UCSD-AML1 (cell line): Measurements from ENCODE around the gene FMNL2.

ENCODE experiments used
- DNase-seq: peaks from one replicate; lab custom pipeline; 2025; ENCODE audit not compliant: unreplicated experiment; lab: John Stamatoyannopoulos, UW

Gene FMNL2

DNA sequence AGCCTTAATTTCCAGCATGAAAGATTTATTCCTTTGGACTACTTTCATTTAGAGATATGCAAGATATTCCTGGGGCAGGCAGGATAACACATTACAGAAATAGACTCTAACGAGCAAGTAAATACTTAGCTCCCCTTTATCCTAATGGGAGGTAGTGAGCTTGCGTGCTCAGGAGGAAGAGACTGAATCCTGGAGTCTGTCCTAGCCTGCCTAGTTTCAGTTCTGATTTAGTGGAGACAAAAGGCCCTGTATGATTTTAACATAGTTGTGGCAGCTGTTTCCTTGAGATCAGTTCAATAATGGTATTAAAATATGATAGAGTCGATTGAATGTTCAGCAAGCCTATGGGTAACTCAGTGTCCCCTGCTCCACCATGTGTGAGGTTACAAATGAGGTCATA is 109.5 kb downstream of the FMNL2 start:
- DNase-seq, result no peak

DNA sequence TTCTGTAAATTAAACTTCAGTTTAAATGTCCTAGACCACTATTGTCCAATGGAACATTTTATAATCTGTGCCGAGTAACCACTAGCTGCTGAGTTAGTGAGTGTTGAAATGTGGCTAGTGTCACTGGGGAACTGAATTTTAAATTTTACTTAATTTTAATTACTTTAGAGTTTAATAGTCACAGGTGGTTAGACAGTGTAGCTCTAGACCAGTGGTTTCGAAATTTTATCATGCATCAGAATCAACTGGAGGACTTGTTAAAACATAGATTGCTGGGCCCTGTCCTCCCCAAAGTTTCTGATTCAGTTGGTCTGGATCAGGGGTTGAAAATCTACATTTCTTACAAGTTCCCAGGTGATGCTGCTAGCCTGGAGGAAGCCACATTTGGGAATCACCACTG is 110.4 kb downstream of the FMNL2 start:
- DNase-seq, result no peak

DNA sequence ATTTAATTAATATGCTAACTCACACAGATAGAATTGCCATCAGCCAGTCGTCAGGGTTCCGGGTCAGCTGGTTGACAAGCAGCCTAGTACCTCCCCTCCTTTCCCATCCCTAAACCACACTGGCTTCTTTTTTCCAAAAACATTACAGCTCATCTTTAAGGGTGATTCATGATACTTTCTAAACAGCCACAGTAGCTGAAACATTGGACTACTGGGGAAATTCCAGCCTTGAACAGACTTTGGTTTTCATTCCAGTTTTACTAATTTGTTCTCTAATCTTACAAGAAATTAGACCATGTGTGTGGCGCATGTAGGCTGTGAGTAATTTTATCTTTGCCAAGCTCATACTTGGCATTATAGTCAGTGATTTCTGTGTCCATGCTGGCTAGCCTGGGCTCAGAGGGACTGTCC is 110.8 kb downstream of the FMNL2 start:
- no peak for DNase-seq

DNA sequence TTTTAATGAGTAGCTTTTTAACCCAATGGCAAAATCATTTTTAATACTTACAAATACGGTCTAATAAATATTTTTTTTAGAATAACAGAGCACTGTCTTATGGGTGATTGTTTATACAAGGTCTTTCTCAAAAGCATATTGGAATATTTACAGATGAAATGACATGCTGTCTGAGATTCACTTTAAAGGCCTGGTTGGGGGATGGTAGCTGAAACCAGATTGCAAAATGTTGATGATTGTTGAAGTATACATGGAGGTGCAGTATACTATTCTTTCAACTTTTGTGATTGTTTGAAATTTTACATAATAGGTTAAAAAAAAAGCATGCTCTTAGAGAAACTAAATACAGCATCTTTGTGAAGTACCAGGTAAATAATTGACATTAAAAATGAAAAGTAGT is 111.2 kb downstream of the FMNL2 start:
- DNase-seq, result no peak

DNA sequence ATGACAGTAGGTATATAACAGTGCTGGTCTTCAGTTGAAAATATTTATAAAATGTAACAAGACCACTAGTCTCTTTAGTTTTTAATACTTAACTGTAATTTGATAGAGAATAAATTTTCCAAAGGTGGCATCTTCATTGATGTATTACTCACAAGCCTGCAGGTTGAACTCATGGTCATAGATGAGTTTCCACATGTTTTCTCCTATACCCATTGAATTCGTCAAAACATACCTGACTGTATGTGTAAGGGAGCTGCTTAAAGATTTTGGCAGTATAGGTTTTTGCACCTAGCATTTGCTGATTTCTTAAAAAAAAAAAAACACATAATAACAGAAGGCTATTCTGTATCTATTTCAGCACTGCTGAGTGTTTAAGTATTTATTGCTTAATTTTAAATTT is 112.9 kb downstream of the FMNL2 start:
- no peak for DNase-seq

DNA sequence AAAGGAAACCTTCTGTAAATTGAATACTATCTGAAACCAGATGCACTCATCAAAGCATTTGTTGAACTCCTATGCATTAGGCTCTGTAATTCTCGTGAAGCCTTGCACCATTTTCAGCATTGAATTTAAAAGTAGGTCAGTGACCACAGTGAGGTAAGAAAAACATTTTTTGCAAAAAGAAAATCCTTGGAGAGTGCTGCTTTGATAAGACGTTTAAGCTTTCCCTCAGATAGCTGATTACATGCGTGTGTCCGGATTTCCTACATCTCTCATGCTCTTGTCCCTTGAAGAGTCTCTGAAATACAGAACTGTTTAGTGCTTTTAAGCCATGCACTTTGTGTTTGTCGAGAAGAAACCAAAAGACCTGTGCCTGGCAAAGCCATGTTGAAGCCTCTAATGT is 113.6 kb downstream of the FMNL2 start:
- DNase-seq, result no peak

DNA sequence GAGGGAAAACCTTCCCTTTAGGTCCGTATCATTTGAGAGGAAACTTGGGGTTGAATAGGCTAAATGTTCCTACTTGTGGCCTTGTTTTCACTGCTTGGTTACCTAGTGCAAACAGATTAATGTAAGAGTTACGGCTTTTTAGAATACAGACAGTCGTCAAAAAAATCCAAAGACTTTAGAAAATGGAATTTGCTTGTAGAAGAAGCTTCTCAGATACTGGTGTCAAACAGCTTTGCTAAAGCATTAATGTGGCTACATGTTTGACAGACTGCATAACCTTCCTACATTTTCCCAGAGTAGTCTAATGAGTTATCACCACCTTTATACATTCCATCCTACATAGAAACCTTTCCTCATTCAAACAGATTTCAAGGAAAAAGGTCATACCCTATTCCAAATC is 114.6 kb downstream of the FMNL2 start:
- DNase-seq, result no peak

DNA sequence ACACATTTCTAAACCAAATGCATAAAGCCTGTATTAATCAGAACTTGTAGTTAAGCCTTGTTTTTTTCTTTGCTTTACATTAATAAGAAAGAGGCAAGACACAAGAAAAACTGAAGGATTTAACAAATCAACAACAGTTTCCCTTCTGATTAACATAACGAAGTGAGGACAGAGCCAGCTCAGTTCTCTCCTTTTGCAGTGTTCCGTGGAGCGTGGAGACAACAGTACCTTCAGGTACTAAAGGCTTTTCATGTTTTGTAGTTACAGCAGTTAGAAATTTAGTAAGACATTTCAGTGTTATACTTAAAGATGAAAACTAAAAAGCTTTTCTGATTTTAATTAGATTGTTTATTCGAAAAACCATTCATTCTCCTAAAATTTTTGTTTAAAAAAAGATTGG is 115.2 kb downstream of the FMNL2 start:
- no peak for DNase-seq

DNA sequence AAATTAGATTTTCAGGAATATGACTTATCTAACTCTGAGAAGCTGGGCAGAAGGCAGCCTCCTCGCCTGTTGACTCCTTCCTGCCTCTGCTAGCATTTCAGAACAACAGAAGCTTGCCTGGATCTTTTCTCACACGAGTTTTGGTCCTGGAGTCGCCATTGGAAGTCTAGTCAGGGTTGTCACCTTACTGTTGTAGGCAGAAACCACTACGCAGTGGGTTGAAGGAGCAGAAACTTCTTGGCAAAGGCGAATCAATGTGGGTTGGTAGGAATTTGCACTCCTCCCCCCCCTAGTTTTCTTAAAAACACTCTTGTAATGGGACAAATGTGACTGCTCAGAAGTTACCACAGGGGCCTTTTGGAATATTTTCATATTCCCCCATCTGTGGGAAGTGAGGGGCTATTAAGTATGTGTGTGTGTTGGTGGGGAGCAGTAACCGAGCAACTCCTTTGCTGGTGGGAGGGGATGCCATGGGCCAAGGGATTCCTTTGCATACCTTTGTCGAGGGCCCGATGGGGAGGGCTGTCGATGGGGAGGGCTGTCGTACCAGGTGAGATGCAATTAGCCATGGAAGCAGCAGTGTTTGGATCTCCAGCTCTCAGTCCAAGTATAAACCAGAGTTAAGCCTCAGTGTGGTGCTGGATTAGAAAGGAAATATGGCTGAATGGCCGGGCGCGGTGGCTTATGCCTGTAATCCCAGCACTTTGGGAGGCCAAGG is 117.4 kb downstream of the FMNL2 start:
- DNase-seq, result no peak

DNA sequence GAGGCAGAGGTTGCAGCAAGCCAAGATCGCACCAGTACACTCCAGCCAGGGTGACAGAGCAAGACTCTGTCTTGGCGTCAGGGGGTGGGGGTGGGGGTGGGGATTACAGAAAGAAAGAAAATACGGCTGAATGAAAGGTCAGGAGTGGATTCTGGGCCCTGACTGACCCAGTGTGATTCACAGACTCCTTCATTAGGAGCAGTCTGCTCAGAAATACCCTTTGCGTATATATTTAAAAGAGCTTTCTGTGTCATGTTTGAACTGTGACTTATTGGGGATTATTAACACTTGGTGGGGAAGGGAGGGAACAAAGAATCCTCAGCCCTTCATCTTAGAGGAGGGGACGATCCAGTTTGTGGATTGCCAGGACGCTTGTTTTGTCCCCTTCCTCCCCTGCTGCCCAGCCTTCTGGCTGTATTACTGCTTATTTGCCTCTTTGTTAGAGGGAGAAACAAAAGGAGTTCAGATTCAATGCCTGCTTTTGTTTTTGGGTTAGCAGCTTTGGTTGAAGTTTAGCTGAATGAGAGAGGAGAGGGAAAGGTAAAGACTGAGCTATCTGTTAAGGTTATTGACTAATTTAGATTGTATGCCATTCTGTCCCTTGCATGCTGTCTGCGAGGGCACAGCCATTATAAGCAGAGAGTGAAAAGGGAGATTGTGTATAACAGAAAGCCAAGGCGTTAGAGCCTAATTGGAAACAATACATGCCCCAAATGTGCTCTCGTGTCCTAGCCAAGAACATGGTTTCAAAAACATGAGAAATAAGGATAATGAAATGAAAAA is 118.3 kb downstream of the FMNL2 start:
- no peak for DNase-seq

DNA sequence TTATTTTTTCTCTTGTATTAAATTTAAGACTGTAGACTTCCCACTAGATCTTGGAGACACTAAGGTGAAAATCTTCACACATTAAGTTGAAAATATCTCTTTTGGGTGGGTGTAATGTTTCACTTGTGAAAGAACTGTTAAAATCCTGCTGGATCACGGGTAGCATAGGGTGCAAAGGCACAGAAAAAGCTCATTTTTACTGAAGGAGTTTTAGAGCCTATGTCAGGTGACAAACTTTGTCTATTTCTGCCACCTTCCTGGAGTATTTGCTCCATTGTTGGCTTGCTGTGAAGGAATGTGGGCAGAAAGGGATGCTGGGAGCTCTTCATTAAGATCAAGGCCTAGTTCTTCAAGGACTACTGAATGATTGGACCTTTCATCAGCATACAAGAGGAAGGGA is 119.4 kb downstream of the FMNL2 start:
- no peak for DNase-seq

DNA sequence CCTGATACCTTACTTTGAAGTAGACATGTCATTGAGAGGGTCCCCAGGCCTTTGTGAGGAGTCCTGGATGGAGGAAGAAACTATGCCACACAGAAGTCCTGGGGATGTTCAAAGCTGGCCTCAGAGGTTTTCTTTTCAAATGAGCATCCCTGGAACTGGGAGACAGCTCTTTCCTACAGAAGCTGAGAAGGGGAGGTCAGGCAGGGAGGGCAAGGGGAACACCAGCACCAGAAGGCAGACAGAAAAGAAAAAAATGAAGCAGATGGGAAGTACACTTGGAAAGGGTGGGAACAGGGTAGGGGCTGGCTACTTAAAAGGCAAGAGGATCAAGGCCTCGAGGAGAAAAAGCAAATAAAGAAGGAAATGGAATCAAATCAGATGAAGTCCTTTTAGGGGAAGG is 120.0 kb downstream of the FMNL2 start:
- no peak for DNase-seq

DNA sequence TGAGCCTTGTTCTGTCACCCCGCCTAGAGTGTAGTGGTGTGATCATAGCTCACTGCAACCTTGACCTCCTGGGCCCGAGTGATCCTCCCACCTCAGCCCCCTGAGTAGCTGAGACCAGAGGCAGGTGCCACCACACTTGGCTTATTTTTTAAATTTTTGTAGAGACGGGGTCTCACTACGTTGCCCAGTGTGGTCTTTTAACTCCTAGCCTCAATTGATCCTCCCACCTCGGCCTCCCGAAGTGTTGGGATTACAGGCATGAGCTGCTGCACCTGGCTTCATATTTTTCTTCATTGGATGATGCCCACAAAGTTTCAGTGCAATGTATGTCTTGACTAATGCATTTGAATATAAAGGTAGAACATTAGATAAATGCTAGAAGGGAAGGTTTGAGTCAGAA is 120.8 kb downstream of the FMNL2 start:
- DNase-seq, result no peak

DNA sequence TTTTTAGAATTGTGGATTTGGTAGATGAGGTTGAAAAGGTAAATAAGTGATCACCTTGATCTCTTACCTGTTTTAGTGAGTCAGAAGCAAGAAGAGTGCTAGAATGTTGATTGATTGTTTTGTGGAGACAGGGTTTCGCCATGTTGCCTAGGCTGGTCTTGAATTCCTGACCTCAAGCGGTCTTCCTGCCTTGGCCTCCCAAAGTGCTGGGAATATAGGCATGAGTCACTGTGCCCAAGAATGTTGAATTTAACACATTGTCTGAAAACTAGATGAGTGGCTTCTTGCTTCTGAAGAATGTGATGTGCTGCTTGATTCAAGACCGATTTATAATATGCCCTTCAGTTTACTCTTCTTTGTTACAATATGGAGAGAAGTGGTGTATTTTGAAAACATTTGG is 121.3 kb downstream of the FMNL2 start:
- DNase-seq, result no peak

DNA sequence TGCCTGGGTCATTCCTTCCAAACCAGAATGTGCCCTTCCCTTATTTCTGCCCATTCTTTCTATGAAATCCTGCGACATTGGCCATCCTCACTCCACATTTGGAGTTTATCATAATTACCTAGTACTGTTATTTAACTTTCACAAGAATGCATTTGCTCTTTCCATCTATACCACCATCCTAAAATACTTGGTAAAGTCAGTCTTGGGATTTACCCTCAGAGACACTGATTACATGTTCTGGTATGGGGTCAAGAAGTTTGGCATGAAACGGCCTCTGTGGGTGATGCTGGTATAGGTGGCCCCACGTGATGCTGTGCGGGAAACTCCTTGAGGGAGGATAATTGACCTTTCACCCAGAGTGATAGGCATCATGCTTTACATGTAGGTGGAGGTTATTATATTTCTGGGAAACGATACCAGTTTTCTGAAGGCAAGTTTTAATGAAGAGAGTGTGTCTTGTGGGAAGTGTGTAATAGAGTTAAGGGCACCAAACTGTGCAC is 123.5 kb downstream of the FMNL2 start:
- DNase-seq, result no peak

DNA sequence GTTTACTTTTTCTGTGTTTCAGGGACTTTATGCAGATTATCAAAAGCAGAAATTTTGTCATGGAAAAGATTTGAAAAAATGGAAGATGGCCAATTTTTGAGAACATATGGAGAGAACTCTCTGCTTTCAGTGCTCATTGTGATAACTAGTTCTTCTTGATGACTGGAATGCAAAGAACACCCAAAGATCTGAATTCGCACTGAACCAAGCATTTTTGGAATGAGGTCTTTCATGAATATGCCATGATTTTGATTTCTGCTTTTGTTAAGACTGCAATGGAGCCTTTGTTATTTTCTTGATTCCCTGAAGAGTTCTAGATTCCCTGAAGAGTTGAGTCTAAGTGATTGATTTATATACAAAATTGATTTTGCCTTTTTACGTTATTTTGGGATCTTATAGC is 124.1 kb downstream of the FMNL2 start:
- no peak for DNase-seq

DNA sequence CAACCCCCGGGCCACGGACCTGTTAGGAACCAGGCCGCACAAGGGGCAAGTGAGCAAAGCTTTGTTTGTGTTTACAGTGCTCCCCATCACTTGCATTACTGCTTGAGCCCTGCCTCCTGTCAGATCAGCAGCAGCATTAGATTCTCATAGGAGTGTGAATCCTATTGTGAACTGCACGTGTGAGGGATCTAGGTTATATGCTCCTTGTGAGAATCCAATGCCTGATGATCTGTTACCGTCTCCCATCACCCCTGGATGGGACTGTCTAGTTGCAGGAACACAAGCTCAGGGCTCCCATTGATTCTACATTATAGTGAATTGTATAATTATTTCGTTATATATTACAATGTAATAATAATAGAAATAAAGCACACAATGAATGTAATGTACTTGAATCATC is 125.6 kb downstream of the FMNL2 start:
- DNase-seq, result no peak

DNA sequence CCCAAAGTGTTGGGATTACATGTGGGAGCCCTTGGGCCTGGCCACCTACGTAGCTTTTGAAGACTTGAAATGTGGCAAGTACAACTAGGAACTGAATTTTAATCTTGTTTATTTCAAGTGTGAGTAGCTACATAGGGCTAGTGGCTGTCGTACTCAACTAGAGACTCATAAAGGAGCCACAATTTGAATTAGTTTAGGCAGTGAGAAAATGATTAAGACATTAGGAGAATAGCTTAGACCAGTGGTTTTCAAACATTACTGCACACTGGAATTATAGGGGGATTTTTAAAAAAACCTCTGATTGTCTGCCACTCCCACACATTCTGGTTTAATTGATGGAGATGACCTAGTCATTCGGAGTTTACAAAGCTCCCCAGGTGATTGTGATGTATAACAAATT is 127.1 kb downstream of the FMNL2 start:
- no peak for DNase-seq

DNA sequence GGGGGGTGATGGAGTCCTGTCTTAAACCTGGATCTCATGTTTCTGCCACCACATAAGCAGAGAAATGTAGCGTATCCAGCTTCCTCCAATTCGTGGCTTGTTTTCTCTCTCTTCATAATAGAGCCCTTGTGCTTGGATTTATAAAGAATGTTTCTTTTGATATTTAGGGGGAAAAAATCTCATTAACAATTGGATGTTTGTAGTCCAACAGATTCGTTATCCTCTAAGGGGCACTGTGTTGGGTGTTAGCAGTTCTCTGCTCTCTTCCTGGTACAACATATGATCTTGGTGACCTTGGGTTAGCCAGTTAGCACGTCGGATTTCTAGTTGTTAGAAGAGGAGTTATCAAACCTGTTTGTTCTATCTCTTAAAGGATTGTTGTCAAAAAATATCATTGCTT is 127.8 kb downstream of the FMNL2 start:
- no peak for DNase-seq

DNA sequence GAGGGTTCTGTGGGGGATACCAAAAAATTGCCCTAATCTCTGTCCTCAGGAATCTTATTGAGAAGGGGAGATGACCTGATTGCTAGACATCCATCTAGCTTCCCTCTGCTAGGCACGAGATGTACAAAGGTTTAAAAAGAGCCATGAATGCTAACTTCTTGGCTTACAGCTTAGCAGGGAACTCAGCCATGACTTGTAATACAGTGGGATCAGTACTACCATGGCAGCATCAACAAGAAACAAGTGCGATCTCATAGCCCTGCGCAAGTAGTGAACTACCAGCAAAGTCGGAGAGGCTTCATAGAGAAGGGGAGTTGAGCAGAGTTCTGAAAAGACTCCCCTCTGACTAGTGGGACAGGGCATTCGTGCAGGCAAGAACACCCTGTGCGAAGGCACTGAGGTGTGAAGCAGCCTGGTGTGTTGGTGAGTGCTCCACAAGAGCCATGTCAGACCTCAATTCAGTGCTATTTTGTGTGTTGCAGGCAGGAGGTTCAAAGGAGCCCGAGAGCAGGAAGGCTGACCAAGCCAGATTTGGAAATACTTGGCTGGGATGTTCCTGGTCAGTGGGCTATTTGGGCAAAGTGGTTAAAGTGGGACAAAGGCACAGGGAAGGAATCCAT is 130.0 kb downstream of the FMNL2 start:
- DNase-seq, result no peak

DNA sequence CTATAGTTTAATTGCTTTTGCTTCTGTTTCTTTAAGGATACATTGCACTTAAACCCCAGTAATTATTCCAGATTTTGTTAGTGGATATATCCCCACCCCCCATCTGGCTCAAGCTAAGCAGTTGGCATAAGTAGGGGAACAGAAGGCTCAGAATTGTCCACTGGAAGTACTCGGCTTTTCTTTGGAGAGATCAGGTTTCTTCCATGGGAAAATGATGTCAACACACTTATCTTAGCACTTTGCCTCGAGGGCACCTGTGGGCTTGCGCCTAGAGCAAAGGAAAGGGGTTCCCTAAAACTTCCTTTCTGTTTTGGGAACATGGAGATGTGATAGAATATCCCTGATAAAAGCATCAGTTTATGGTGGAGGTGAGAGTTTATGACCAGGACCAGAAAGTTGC is 130.6 kb downstream of the FMNL2 start:
- no peak for DNase-seq

DNA sequence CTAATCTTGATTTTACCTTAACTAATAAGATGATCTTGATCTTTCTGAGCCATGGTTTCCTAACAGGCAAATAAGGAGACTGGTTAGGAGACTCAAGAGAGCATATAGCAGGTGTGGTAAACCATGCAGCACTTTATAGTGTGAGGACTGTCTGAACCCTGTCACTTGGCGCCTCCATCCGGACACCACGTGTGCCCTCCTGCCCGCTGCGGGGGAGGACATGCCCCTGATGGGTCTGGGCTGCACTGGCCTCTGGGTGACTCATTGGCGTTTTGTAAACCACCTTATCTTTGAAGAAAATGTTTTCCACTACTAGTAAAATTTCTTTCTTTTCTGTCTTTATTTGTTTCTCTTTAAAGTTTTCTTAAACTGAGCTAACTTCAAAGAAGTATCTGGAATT is 131.1 kb downstream of the FMNL2 start:
- no peak for DNase-seq
